Activated naive CD4-positive, alpha-beta T cell treated with anti-CD3 and anti-CD28 coated beads, Interleukin-2, amount 10 ng/mL, durations not matched to agents 7 days and 5 days (primary cell): ENCODE data around the gene MSTN.

ENCODE experiments used
- CTCF ChIA-PET: fragments of 350-600 bp; sonication (Branson Sonifier 250); formaldehyde crosslinking; loops from one replicate; lab custom pipeline; 2021; ENCODE audit warnings: antibody characterized with exemption; lab: Charles Lee
- DNase-seq: peaks from one replicate; pipeline ENCODE4 v3.0.0-alpha.2; 2020
- H3K27ac Mint-ChIP-seq: one replicate; pipeline ENCODE4 v1.8.0; 2021; ENCODE audit warnings: mild to moderate bottlenecking, moderate library complexity, mixed read lengths
- H3K27me3 Mint-ChIP-seq: one replicate; pipeline ENCODE4 v1.8.0; 2021; ENCODE audit warnings: mild to moderate bottlenecking, mixed read lengths
- H3K36me3 Mint-ChIP-seq: one replicate; pipeline ENCODE4 v1.8.0; 2021; ENCODE audit warnings: mixed read lengths
- H3K4me1 Mint-ChIP-seq: one replicate; pipeline ENCODE4 v1.8.0; 2021; ENCODE audit warnings: mixed read lengths
- H3K4me3 Mint-ChIP-seq: one replicate; pipeline ENCODE4 v1.8.0; 2021; ENCODE audit warnings: mild to moderate bottlenecking, moderate library complexity, mixed read lengths
- H3K9me3 Mint-ChIP-seq: one replicate; pipeline ENCODE4 v1.8.0; 2021; ENCODE audit warnings: mixed read lengths

Gene MSTN

DNA sequence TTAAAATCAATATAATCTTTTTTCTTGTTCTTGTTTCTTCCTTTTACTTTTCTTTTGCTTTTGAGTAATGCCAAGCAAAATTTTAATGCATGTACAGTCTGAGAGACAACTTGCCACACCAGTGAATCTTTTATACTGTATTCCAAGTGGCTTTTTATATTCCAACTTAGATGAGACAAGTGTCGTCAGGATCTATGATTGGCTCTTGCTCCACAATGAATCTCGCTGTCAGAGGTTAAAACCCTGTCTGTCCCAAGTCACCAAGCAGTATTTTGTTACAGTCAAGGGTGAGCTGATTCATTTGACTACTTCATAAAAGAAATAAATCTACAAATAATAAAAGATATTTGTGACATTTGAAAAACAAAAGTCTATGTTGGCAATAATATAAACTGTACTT lies at the start of gene MSTN:
TSS of gene MSTN (minus strand) at position 129 of the 400 bp plus-strand sequence. CDS start 133 bp downstream, outside the sequence.
- H3K27ac Mint-ChIP-seq = no peak within 1 kb of the TSS
- H3K36me3 Mint-ChIP-seq = no peaks in the 10 kb centered on the region
- no peaks in the 10 kb centered on the region for H3K4me1 Mint-ChIP-seq
- no peaks in the 10 kb centered on the region for H3K27me3 Mint-ChIP-seq
- DNase-seq = no peak
- CTCF ChIA-PET = interaction anchor here (0.6 kb wide), 1 partner anchor 10 kb away, joined by 3 read pairs; no protein-coding TSS in a partner anchor
- no peaks in the 10 kb centered on the region for H3K9me3 Mint-ChIP-seq
- no peak within 1 kb of the TSS for H3K4me3 Mint-ChIP-seq

DNA sequence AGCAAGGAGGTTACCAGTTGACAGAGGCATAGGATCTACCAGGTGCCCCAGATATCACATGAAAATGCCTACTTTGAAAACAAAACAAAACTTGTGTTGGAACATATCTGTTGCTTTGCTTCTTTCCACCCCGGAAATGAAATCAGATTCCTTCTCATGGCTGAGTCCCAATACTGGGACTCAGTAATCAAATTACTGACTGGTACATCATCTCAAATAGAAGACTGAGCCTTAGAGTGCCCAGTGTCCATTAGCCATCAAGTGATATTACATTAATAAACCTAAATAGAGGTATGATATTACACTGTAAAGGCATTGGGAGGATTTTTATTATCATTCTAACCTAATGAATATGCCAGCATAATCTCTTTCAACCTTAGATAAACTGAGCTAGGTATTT lies 48.6 kb upstream of the MSTN start:
- Mint-ChIP-seq H3K27ac (no peak overlapping the region), H3K4me1 (no peaks in the 10 kb centered on the region), H3K4me3 (no peak overlapping the region), H3K36me3 (no peaks in the 10 kb centered on the region), H3K27me3 (no peaks in the 10 kb centered on the region), H3K9me3 (no peaks in the 10 kb centered on the region)
- CTCF ChIA-PET = no interaction called here
- no peak for DNase-seq

DNA sequence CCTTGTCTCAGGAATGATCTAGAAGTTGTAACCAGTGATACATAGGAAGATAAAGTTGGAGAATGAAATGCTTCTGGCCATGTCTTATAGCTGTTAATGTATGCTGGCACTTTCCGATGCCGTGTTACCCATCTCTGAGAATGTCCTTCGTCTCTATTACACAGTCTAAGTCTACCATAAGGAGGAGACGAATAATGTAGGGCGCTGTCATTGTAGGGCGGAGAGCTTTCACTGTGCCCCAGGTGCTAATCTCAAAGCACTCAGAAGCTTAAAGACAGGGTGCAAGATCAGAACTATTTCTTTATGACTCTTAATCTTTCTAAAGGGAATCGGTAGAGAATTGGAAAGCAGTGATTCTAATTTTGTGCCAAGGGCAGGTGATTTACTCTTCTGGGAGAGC lies 48.2 kb upstream of the MSTN start:
- no peak for DNase-seq
- Mint-ChIP-seq H3K27ac (no peak overlapping the region), H3K9me3 (no peaks in the 10 kb centered on the region), H3K4me3 (no peak overlapping the region), H3K4me1 (no peaks in the 10 kb centered on the region), H3K27me3 (no peaks in the 10 kb centered on the region), H3K36me3 (no peaks in the 10 kb centered on the region)
- CTCF ChIA-PET = no interaction called here

DNA sequence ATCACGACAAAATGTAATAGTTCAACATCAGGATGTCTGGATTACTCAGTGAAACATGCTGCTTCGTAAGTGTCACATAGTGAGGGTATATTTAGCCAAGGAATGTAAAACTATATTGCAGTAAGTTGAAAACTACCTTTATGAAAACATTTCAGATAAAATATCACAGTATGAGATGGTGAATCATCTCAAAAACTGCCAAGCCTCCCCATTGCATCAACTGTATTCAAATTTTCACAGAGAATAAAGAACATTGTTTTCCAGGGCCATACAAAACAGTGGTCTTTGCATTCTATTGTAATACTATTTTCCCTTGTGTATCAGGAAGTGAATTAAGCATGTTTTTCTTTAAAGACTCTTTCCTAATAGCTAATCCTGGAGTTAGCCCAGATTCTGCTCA lies 47.6 kb upstream of the MSTN start:
- Mint-ChIP-seq H3K27ac (no peak overlapping the region), H3K4me3 (no peak overlapping the region), H3K27me3 (no peaks in the 10 kb centered on the region), H3K36me3 (no peaks in the 10 kb centered on the region), H3K4me1 (no peaks in the 10 kb centered on the region), H3K9me3 (no peaks in the 10 kb centered on the region)
- CTCF ChIA-PET = no interaction called here
- DNase-seq = no peak

DNA sequence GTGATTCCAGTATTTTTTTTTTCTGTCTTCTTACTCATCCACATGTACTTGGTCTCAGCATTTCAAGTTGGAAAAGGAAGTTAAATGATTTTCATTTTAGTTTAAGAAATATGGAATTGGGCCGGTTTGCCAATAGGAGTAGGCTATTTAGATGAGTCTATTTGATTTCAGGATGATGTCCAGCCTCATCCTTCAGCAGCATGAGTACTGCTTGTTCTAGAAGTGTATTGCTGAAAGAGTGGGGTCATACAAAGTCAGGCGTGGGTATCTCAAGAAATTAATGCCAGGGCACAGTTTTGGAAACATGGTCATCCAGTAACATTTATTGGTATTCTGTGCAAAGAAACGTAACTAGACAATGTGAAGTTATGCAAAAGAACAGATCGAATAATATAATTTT lies 44.9 kb upstream of the MSTN start:
- CTCF ChIA-PET = no interaction called here
- no peak overlapping the region for H3K27ac Mint-ChIP-seq
- no peaks in the 10 kb centered on the region for H3K4me1 Mint-ChIP-seq
- H3K4me3 Mint-ChIP-seq = no peak overlapping the region
- H3K36me3 Mint-ChIP-seq = no peaks in the 10 kb centered on the region
- DNase-seq = no peak
- H3K9me3 Mint-ChIP-seq = peaks cover 3% of the 10 kb centered on the region
- H3K27me3 Mint-ChIP-seq = peaks cover 5% of the 10 kb centered on the region

DNA sequence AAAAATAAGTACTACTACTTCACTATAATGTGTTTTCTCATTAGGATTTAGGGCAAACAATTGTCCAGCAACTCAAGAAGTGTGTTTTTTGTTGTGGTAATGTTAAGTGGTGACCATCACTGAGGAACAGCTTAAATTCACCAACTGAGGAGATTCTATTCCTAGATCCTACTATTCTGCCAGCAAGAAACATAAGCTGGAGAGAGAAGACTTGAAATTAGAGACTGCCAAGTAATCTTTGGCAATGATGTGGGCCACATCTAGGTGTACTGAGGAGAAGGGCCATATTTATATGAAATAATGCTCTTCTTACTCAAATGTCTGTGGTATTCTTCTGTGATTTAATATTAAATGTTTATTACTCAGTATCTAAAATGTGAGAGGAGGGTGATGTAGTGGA lies 44.3 kb upstream of the MSTN start:
- CTCF ChIA-PET = interaction anchor here (0.7 kb wide), 1 partner anchor 514 kb away, joined by 3 read pairs; no protein-coding TSS in a partner anchor
- no peaks in the 10 kb centered on the region for H3K36me3 Mint-ChIP-seq
- no peak for DNase-seq
- no peaks in the 10 kb centered on the region for H3K4me1 Mint-ChIP-seq
- no peak overlapping the region for H3K4me3 Mint-ChIP-seq
- peaks cover 6% of the 10 kb centered on the region for H3K9me3 Mint-ChIP-seq
- H3K27me3 Mint-ChIP-seq = peaks cover 5% of the 10 kb centered on the region
- H3K27ac Mint-ChIP-seq = no peak overlapping the region

DNA sequence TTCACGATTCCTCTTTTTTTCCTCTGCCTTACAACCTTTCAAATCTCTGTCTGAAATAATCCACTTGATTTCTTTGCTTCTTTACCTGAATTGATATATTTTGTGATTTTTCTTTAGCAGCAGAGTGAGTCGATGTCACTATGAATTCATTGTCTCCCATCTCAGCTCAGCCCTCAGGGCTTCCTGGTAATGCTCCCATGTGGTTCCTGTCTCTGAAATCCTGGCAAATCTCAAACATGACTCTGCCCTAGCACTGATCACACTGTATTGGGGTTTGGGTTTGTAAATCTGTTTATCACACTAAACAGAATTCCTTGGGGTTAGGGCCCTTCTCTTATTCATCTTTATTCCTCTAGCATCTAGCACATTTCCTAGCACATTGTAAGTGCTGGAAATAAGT lies 43.0 kb upstream of the MSTN start:
- peaks cover 5% of the 10 kb centered on the region for H3K27me3 Mint-ChIP-seq
- H3K9me3 Mint-ChIP-seq = peaks cover 7% of the 10 kb centered on the region

DNA sequence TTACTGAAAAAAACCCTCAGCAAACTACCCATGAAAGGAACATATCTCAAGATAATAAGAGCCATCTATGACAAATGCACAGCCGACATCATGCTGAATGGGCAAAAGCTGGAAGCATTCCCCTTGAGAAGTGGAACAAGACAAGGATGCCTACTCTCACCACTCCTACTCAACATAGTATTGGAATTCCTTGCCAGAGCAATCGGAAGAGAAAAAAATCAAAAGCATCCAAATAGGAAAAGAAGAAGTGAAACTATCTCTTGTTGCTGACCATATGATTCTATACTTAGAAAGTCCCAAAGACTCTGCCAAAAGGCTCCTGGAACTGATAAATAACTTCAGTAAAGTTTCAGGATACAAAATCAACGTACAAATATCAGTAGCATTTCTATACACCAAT lies 40.6 kb upstream of the MSTN start:
- Mint-ChIP-seq H3K27ac (no peak overlapping the region), H3K27me3 (peaks cover 5% of the 10 kb centered on the region), H3K9me3 (peaks cover 7% of the 10 kb centered on the region), H3K4me1 (no peaks in the 10 kb centered on the region), H3K36me3 (no peaks in the 10 kb centered on the region), H3K4me3 (no peak overlapping the region)
- no peak for DNase-seq
- CTCF ChIA-PET = no interaction called here

More for the DNA sequence above, 43.0 kb upstream of the MSTN start:
- Mint-ChIP-seq H3K4me3 (no peak overlapping the region), H3K36me3 (no peaks in the 10 kb centered on the region), H3K27ac (no peak overlapping the region), H3K4me1 (no peaks in the 10 kb centered on the region)
- DNase-seq = no peak
- CTCF ChIA-PET = no interaction called here

DNA sequence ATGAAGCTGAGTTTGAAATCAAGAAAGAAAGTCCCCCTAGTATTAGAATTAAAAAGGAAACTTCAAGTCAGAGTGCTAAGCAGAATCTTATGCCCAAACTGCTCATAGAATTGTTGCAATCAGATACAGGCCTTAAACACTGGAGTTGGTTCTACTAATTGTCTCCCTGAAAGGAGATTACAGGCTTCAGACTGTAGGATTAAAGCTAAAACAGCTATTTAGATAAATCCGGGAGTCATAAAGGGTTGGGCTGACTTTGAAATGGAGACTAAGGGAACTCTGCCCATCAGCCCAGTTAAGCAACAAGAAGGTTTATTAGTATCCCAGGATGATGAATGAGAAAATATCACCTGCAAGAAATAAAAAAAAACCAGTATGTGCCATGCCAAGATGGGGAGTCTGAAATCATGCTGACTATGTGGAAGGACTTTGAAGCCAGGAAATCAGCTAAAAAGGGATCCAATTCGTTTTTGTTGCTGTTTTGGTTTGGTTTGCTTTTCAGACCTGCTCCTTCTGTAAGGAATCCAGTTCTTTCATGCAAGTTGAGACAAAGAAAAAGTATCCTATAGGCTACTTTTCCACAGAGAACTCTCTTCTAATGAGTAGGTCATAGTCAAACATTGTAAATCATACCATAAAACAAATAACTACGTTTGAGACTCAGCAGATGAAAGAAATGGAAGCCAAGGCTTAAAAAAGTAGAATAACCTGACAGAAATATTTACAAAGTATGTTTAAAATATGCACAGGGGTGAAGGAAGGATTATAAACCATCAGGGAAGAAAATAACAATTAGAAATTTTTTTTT lies 37.6 kb upstream of the MSTN start:
- Mint-ChIP-seq H3K36me3 (no peaks in the 10 kb centered on the region), H3K9me3 (peaks cover 7% of the 10 kb centered on the region), H3K27me3 (peaks cover 5% of the 10 kb centered on the region), H3K4me1 (no peaks in the 10 kb centered on the region), H3K27ac (no peak overlapping the region), H3K4me3 (no peak overlapping the region)
- CTCF ChIA-PET = interaction anchor here (1.6 kb wide), 1 partner anchor 10 kb away, joined by 4 read pairs; no protein-coding TSS in a partner anchor
- DNase-seq = no peak

DNA sequence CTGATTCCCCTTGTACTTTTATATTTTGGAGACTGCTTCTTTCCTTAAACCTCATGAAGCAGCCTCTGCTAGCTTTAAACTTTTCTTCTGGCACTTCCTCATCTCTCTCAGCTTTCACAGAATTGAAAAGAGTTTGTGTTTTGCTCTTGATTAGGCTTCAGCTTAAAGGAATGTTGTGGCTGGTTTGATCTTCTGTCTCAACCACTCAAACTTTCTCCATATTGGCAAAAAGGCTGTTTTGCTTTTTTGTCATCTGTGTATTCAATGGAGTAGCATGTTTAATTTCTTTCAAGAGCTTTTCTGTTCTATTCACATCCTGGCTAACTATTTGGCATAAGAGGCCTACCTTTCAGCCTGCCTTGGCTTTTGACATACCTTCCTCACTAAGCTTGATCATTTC lies 36.3 kb upstream of the MSTN start:
- Mint-ChIP-seq H3K27ac (no peak overlapping the region), H3K36me3 (no peaks in the 10 kb centered on the region), H3K4me1 (no peaks in the 10 kb centered on the region), H3K4me3 (no peak overlapping the region), H3K9me3 (peaks cover 7% of the 10 kb centered on the region), H3K27me3 (no peaks in the 10 kb centered on the region)
- CTCF ChIA-PET = interaction anchor here (1.1 kb wide), 1 partner anchor 10 kb away, joined by 6 read pairs; no protein-coding TSS in a partner anchor
- DNase-seq = no peak

DNA sequence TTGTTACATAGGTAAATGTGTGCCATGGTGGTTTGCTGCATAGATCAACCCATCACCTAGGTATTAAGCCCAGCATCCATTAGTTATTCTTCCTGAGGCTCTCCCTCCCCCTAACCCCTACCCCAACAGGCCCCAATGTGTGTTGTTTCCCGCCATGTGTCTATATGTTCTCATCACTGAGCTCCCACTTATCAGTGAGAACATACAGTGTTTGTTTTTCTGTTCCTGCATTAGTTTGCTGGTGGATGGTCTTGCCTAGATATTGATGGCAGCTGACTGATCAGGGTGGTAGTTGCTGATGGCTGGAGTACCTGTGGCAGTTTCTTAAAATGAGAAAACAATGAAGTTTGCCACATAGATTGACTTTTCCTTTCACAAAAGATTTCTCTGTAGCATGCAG lies 34.6 kb upstream of the MSTN start:
- H3K4me1 Mint-ChIP-seq = no peaks in the 10 kb centered on the region
- CTCF ChIA-PET = no interaction called here

DNA sequence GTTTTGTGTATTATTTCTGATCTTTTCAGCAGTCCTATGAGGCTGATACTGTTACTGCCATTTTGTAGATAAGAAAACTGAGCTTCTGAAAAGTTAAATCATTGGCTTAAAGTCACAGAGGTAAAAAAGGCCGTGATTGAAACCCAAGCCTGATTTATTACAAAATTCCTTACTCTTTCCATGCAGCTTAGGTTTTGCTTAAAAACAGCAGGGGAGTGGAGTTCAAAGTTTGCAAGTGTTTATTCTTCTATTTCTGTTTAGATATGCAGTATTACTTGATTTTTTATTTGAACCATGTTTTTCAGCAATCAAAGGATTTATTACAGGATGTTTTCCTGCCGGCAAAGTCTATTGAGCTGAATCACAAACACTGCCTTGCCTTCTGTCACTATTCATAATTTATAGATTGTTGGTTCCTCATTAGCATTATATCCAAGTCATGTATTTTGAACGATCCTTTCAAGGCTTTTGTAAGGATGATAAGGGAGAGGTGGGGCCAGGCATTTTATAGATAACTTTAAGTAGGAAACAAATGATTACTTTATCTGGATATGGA lies 31.9 kb upstream of the MSTN start:
- H3K4me3 Mint-ChIP-seq = no peak overlapping the region
- CTCF ChIA-PET = interaction anchor here (0.9 kb wide), 1 partner anchor 9 kb away, joined by 3 read pairs; no protein-coding TSS in a partner anchor

More for the DNA sequence above, 34.6 kb upstream of the MSTN start:
- H3K36me3 Mint-ChIP-seq = no peaks in the 10 kb centered on the region
- no peak overlapping the region for H3K27ac Mint-ChIP-seq
- peaks cover 2% of the 10 kb centered on the region for H3K9me3 Mint-ChIP-seq
- no peak overlapping the region for H3K4me3 Mint-ChIP-seq
- no peak for DNase-seq
- H3K27me3 Mint-ChIP-seq = no peaks in the 10 kb centered on the region

DNA sequence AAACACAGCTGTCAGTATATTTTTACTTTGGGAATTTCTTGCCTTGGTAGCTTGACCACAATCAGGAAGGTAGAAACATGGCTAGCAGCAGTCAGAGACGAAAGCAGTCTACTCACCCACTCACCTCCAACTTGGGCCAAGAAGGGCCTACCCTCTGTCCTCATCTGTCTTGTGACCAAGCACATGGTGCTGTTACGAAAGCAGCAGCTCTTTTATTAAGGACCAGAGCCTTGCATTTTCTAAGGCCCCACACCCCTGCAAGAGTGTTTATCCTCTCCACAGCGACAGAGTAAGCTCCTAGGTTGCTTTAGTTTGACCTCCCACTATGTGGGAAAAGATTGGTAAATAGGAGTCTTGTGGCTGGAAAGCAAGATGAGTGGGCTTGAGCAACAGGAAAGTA lies 31.3 kb upstream of the MSTN start:
- CTCF ChIA-PET = no interaction called here
- no peaks in the 10 kb centered on the region for H3K4me1 Mint-ChIP-seq
- H3K27ac Mint-ChIP-seq = no peak overlapping the region

More for the DNA sequence above, 31.9 kb upstream of the MSTN start:
- Mint-ChIP-seq H3K36me3 (no peaks in the 10 kb centered on the region), H3K4me1 (no peaks in the 10 kb centered on the region), H3K9me3 (no peaks in the 10 kb centered on the region), H3K27ac (no peak overlapping the region), H3K27me3 (no peaks in the 10 kb centered on the region)
- DNase-seq = no peak

DNA sequence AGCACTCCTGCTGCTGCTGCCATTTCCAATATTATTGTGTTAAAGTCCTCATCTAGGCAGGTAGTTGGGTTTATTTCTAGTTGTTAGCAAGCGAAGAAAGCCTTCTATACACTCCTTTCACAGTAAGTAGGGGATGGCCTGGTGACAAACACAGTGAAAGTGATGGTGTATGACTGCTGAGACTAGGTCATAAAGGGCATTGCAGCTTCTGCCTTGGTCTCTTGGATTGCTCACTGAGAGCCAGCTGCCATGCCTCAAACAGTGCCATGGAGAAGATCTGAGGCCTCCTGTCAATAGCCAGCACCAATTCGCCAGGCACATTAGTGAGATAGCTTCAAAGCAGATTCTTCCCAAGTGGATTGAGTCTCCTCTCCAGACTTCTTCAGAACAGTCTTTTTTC lies 27.6 kb upstream of the MSTN start:
- Mint-ChIP-seq H3K27me3 (no peaks in the 10 kb centered on the region), H3K4me1 (no peaks in the 10 kb centered on the region), H3K36me3 (no peaks in the 10 kb centered on the region), H3K4me3 (no peak overlapping the region), H3K9me3 (no peaks in the 10 kb centered on the region), H3K27ac (no peak overlapping the region)
- CTCF ChIA-PET = interaction anchor here (1.0 kb wide), 1 partner anchor 10 kb away, joined by 4 read pairs; no protein-coding TSS in a partner anchor
- no peak for DNase-seq

More for the DNA sequence above, 31.3 kb upstream of the MSTN start:
- Mint-ChIP-seq H3K4me3 (no peak overlapping the region), H3K9me3 (no peaks in the 10 kb centered on the region), H3K27me3 (no peaks in the 10 kb centered on the region), H3K36me3 (no peaks in the 10 kb centered on the region)
- DNase-seq = no peak

DNA sequence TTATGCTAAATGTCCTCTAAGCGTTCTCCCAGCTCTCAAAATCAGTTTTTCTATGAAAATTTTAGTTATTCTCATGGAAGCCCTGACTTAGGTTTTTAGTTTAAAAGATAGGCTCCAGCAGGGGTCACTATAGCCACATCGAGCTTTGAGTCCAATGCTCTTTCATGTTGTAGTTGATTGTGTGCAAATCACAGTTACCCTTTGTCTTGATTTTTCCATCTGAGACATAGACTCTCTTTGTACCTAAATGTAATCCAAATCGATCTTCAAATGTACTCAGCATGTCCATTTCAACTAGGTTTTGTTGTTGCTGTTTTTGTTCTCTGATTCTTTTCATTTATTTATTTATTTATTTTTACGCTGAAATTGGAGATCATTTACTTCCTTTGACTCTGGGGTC lies 26.4 kb upstream of the MSTN start:
- peak; percentile 65 for DNase-seq
- CTCF ChIA-PET = interaction anchor here (0.7 to 1.5 kb wide), 9 partner anchors 10 to 281 kb away, joined by 3 to 6 read pairs (median 4); no protein-coding TSS in a partner anchor
- no peaks in the 10 kb centered on the region for H3K9me3 Mint-ChIP-seq
- H3K4me1 Mint-ChIP-seq = no peaks in the 10 kb centered on the region
- H3K27me3 Mint-ChIP-seq = no peaks in the 10 kb centered on the region
- H3K4me3 Mint-ChIP-seq = no peak overlapping the region
- no peaks in the 10 kb centered on the region for H3K36me3 Mint-ChIP-seq
- H3K27ac Mint-ChIP-seq = no peak overlapping the region
